OCI-LY1 (cell line): ENCODE measurements around the gene DIAPH2.

Source experiments
- H2AFZ ChIP-seq: fragments of 200-600 bp; sonication (generic), shearing (Covaris generic); 2 replicates; pipeline ENCODE4 v1.6.0; 2014; ENCODE audit warnings: antibody characterized with exemption, mild to moderate bottlenecking, low read length
- H3F3A ChIP-seq: fragments of 200-600 bp; sonication (generic), shearing (Covaris generic); 2 replicates; pipeline ENCODE4 v1.6.0; 2014; ENCODE audit warnings: mild to moderate bottlenecking, antibody characterized with exemption, low read length, moderate library complexity; ENCODE audit not compliant: insufficient read depth
- H3K27ac ChIP-seq: fragments of 200-600 bp; sonication (generic); 2 replicates; pipeline ENCODE4 v1.5.1; 2014; ENCODE audit warnings: low read length, mixed run types, mild to moderate bottlenecking, low read depth; ENCODE audit not compliant: poor library complexity, severe bottlenecking
- H3K27me3 ChIP-seq: fragments of 200-600 bp; sonication (generic); 2 replicates; pipeline ENCODE4 v1.6.0; 2014; ENCODE audit warnings: antibody characterized with exemption, mild to moderate bottlenecking, low read length, moderate library complexity; ENCODE audit not compliant: insufficient read depth
- H3K36me3 ChIP-seq: fragments of 200-600 bp; sonication (generic); 2 replicates; pipeline ENCODE4 v1.6.1; 2014; ENCODE audit warnings: mild to moderate bottlenecking, antibody characterized with exemption, low read length, moderate library complexity, mixed read lengths; ENCODE audit not compliant: insufficient read depth
- H3K4me1 ChIP-seq: fragments of 200-600 bp; sonication (generic); 2 replicates; pipeline ENCODE4 v1.5.1; 2014; ENCODE audit warnings: mild to moderate bottlenecking, low read length, moderate library complexity; ENCODE audit not compliant: insufficient read depth, severe bottlenecking
- H3K4me2 ChIP-seq: fragments of 200-600 bp; sonication (generic), shearing (Covaris generic); 2 replicates; pipeline ENCODE4 v1.6.1; 2014; ENCODE audit warnings: low read length
- H3K4me3 ChIP-seq: fragments of 200-600 bp; sonication (generic); 2 replicates; pipeline ENCODE4 v1.5.1; 2014; ENCODE audit warnings: low read length, low read depth, mild to moderate bottlenecking, mixed read lengths; ENCODE audit not compliant: poor library complexity, severe bottlenecking
- H3K79me2 ChIP-seq: fragments of 200-600 bp; shearing (Covaris generic); 2 replicates; pipeline ENCODE4 v1.6.1; 2016; ENCODE audit warnings: mixed run types, low read length, mixed read lengths; ENCODE audit not compliant: insufficient read depth
- H3K9ac ChIP-seq: fragments of 200-600 bp; sonication (generic), shearing (Covaris generic); 2 replicates; pipeline ENCODE4 v1.6.1; 2014; ENCODE audit warnings: mild to moderate bottlenecking, low read length, mixed read lengths
- H3K9me2 ChIP-seq: fragments of 200-600 bp; sonication (generic), shearing (Covaris generic); 2 replicates; pipeline ENCODE4 v1.6.1; 2014; ENCODE audit warnings: low read depth, mild to moderate bottlenecking, low read length, mixed read lengths
- H3K9me3 ChIP-seq: fragments of 200-600 bp; shearing (Covaris generic); 2 replicates; pipeline ENCODE4 v1.6.1; 2014; ENCODE audit warnings: low read length, mixed read lengths
- H4K20me1 ChIP-seq: fragments of 200-600 bp; sonication (generic), shearing (Covaris generic); 2 replicates; pipeline ENCODE4 v1.6.0; 2016; ENCODE audit warnings: mild to moderate bottlenecking, low read length; ENCODE audit not compliant: insufficient read depth
- CTCF ChIP-seq: fragments of 200-600 bp; sonication (generic), shearing (Covaris generic); IDR thresholded peaks from 2 replicates; pipeline ENCODE4 v1.5.1; 2017; ENCODE audit warnings: mild to moderate bottlenecking, antibody characterized with exemption, low read length, moderate library complexity, mixed read lengths
- EZH2 ChIP-seq: fragments of 200-600 bp; sonication (generic), shearing (Covaris generic); IDR thresholded peaks from 2 replicates; pipeline ENCODE4 v1.8.0; 2017; ENCODE audit warnings: borderline replicate concordance, mixed run types, mild to moderate bottlenecking, antibody characterized with exemption, low read length, moderate library complexity, mixed read lengths

Gene DIAPH2

GRCh38 chrX:96692454-96692853 lies 7.8 kb downstream of the DIAPH2 start:
- no peak overlapping the region for H3K4me2 ChIP-seq
- H2AFZ ChIP-seq: no peak overlapping the region
- H3K79me2 ChIP-seq: no peaks in the 10 kb centered on the region
- no peaks in the 10 kb centered on the region for H3K36me3 ChIP-seq
- no peak for TF ChIP-seq EZH2
- TF ChIP-seq CTCF: no peak
- H3K9ac ChIP-seq: no peak overlapping the region
- no peaks in the 10 kb centered on the region for H3K9me3 ChIP-seq
- no peak overlapping the region for H3K27ac ChIP-seq
- H3K4me3 ChIP-seq: no peak overlapping the region
- no peaks in the 10 kb centered on the region for H4K20me1 ChIP-seq
- no peaks in the 10 kb centered on the region for H3K4me1 ChIP-seq
- H3K27me3 ChIP-seq: no peaks in the 10 kb centered on the region
- H3F3A ChIP-seq: no peaks in the 10 kb centered on the region
- no peaks in the 10 kb centered on the region for H3K9me2 ChIP-seq

GRCh38 chrX:96692890-96693289 lies 8.2 kb downstream of the DIAPH2 start:
- Histone ChIP-seq H3K27me3 (no peaks in the 10 kb centered on the region), H3K4me1 (no peaks in the 10 kb centered on the region), H3K36me3 (no peaks in the 10 kb centered on the region), H3K9me2 (no peaks in the 10 kb centered on the region), H3K9ac (no peak overlapping the region), H3F3A (no peaks in the 10 kb centered on the region), H4K20me1 (no peaks in the 10 kb centered on the region), H3K4me3 (no peak overlapping the region), H3K79me2 (no peaks in the 10 kb centered on the region), H3K27ac (no peak overlapping the region), H3K4me2 (no peak overlapping the region), H2AFZ (no peak overlapping the region), H3K9me3 (no peaks in the 10 kb centered on the region)
- TF ChIP-seq CTCF (no peak), EZH2 (no peak)

GRCh38 chrX:96693407-96693806 lies 8.8 kb downstream of the DIAPH2 start:
- Histone ChIP-seq H3K4me2 (no peak overlapping the region), H3K36me3 (no peaks in the 10 kb centered on the region), H3K9ac (no peak overlapping the region), H3K27me3 (no peaks in the 10 kb centered on the region), H3K9me3 (no peaks in the 10 kb centered on the region), H3K9me2 (no peaks in the 10 kb centered on the region), H3K27ac (no peak overlapping the region), H4K20me1 (no peaks in the 10 kb centered on the region), H3K4me3 (no peak overlapping the region), H3K4me1 (no peaks in the 10 kb centered on the region), H3K79me2 (no peaks in the 10 kb centered on the region), H2AFZ (no peak overlapping the region), H3F3A (no peaks in the 10 kb centered on the region)
- TF ChIP-seq EZH2 (no peak), CTCF (no peak)
